Brain pericyte (primary cell): ENCODE data around the gene DGKZ.

Experiments used
- DNase-seq: peaks from one replicate; pipeline ENCODE4 v3.0.0-alpha.2; 2012; ENCODE audit warnings: low read depth, low spot score

DGKZ gene

GRCh38 chr11:46381819-46382645 lies 34.8 kb downstream of the DGKZ start:
- DNase-seq: no peak

- DNase-seq: no peak
Observed at GRCh38 chr11:46382646-46383403, 35.6 kb downstream of the DGKZ start.

- no peak for DNase-seq
Observed at GRCh38 chr11:46383404-46383758, 36.1 kb downstream of the DGKZ start.

- DNase-seq: no peak
Observed at GRCh38 chr11:46383974-46384701, 36.9 kb downstream of the DGKZ start.

GRCh38 chr11:46385169-46386004 lies 38.1 kb downstream of the DGKZ start:
- DNase-seq: no peak

GRCh38 chr11:46386005-46386578 lies 38.8 kb downstream of the DGKZ start:
- DNase-seq: no peak

- DNase-seq: no peak
Observed at GRCh38 chr11:46386674-46387073, 39.4 kb downstream of the DGKZ start.

GRCh38 chr11:46387456-46387855 lies 40.2 kb downstream of the DGKZ start:
- no peak for DNase-seq

- no peak for DNase-seq
Observed at GRCh38 chr11:46387919-46388618, 40.8 kb downstream of the DGKZ start.

- DNase-seq: no peak
Observed at GRCh38 chr11:46388619-46389449, 41.6 kb downstream of the DGKZ start.

GRCh38 chr11:46389450-46390330 lies 42.4 kb downstream of the DGKZ start:
- DNase-seq: no peak

GRCh38 chr11:46390331-46391171 lies 43.3 kb downstream of the DGKZ start:
- no peak for DNase-seq

- DNase-seq: no peak
Observed at GRCh38 chr11:46391186-46391577, 43.9 kb downstream of the DGKZ start.

- no peak for DNase-seq
Observed at GRCh38 chr11:46391578-46392420, 44.5 kb downstream of the DGKZ start, which contains the start of gene CHRM4. CHRM4 (minus strand) TSS chr11:46391776; CDS start chr11:46386557, 5,219 bp downstream.

- DNase-seq: no peak
Observed at GRCh38 chr11:46392421-46393230, 45.4 kb downstream of the DGKZ start.

- no peak for DNase-seq
Observed at GRCh38 chr11:46393231-46393616, 46.0 kb downstream of the DGKZ start.
